ENCODE data around the gene SNRNP40. TPM values are rescaled to one million over a fixed set of nuclear protein-coding genes. Genes with fewer than 3 reads are reported as not detected.
A peak's percentile ranks its signal among the peaks of the same experiment; 100 is the strongest.

SNRNP40 gene
- total RNA-seq, 4 donors from 2014 or later: 20.2 to 154 (median 32.3) TPM

DNA sequence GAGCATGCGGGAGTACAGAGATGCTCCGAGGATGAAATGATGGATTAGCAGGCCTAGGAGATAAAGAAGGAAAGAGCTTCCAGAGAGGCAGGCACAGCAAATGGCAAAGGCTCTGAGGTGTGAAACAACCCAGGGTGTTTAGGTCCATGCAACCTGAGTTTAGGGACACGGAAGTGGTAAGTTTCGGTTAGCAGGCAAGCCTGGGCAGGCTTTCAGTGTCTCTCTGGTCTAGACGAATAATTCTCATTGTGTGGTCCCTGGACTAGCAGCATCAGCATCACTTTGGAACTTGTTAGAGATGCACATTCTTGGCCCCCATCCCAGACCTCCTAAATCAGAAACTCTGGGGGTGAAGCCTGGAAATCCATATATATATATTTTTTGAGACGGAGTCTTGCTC is 75.5 kb downstream of the SNRNP40 start:
- no peaks in the 10 kb centered on the region for H3K36me3 ChIP-seq
- TF ChIP-seq EP300 (IDR thresholded peaks at IDR 0.05; ENCODE audit: low read depth) (no peak), POLR2A (IDR thresholded peaks at IDR 0.05) (no peak), POLR2AphosphoS5 (IDR thresholded peaks at IDR 0.05) (no peak)
- TF ChIP-seq, protein P1, sequence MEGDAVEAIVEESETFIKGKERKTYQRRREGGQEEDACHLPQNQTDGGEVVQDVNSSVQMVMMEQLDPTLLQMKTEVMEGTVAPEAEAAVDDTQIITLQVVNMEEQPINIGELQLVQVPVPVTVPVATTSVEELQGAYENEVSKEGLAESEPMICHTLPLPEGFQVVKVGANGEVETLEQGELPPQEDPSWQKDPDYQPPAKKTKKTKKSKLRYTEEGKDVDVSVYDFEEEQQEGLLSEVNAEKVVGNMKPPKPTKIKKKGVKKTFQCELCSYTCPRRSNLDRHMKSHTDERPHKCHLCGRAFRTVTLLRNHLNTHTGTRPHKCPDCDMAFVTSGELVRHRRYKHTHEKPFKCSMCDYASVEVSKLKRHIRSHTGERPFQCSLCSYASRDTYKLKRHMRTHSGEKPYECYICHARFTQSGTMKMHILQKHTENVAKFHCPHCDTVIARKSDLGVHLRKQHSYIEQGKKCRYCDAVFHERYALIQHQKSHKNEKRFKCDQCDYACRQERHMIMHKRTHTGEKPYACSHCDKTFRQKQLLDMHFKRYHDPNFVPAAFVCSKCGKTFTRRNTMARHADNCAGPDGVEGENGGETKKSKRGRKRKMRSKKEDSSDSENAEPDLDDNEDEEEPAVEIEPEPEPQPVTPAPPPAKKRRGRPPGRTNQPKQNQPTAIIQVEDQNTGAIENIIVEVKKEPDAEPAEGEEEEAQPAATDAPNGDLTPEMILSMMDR (IDR thresholded peaks at IDR 0.05): no peak
- no peaks in the 10 kb centered on the region for H3K9me3 ChIP-seq
- DNase-seq: no peak
- 79% methylated on average over 6 of the region's 6 CpGs; no CpG with 5 or more reads in 1 of the 2 donors for WGBS, 2 donors (ENCODE audit: low coverage in 1 of 2)
- in situ Hi-C loops (cut with MboI; ENCODE audit: low pct_ligation_motif_present in 1 of 4, low pct_unique_long_range_greater_than_20kb in 1 of 4, low sequenced_read_pairs in 3 of 4): no loop called here
- no peak overlapping the region for H3K27ac ChIP-seq
- intact Hi-C loops (cut with DNase I; ENCODE audit: low total_unique reads): no loop called here
- no peaks in the 10 kb centered on the region for H3K27me3 ChIP-seq
- H3K4me3 ChIP-seq: no peak overlapping the region
- H3K4me1 ChIP-seq: peaks cover 0 to 18% (median 9%) of the 10 kb centered on the region in 4 donors

DNA sequence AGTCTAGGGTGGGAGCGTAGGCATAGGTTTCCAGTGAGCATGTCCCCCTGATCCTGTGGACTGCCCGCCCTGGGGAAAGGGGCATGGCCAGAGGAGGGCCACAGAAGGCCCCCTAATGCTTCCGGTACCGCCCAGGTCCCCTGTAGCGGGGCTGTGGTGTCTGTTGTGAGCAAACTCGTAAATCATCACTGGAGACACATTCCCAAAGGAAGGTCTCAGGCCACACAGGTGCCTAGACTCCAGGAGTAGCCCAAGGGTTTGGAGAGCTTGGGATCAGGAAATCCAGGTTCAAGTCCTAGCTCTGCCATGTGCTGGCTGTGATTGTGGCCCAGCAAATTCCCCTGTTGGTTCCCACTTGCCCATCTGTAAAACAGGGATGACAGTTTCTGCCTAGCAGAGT is 77.1 kb downstream of the SNRNP40 start:
- intact Hi-C loops (cut with DNase I; ENCODE audit: low total_unique reads) (no loop called here), in situ Hi-C loops (cut with MboI; ENCODE audit: low pct_ligation_motif_present in 1 of 4, low pct_unique_long_range_greater_than_20kb in 1 of 4, low sequenced_read_pairs in 3 of 4) (no loop called here)
- WGBS, 2 donors (ENCODE audit: low coverage in 1 of 2): 85% methylated on average over 6 of the region's 6 CpGs; no CpG with 5 or more reads in 1 of the 2 donors
- Histone ChIP-seq H3K36me3 (no peaks in the 10 kb centered on the region), H3K4me1 (peaks cover 0 to 18% (median 9%) of the 10 kb centered on the region in 4 donors), H3K27ac (no peak overlapping the region), H3K27me3 (no peaks in the 10 kb centered on the region), H3K4me3 (no peak overlapping the region), H3K9me3 (no peaks in the 10 kb centered on the region)
- TF ChIP-seq, protein P1 (IDR thresholded peaks at IDR 0.05): no peak
- TF ChIP-seq EP300 (IDR thresholded peaks at IDR 0.05; ENCODE audit: low read depth): no peak
- TF ChIP-seq POLR2A (IDR thresholded peaks at IDR 0.05): no peak
- no peak for TF ChIP-seq POLR2AphosphoS5 (IDR thresholded peaks at IDR 0.05)
- no peak for DNase-seq

DNA sequence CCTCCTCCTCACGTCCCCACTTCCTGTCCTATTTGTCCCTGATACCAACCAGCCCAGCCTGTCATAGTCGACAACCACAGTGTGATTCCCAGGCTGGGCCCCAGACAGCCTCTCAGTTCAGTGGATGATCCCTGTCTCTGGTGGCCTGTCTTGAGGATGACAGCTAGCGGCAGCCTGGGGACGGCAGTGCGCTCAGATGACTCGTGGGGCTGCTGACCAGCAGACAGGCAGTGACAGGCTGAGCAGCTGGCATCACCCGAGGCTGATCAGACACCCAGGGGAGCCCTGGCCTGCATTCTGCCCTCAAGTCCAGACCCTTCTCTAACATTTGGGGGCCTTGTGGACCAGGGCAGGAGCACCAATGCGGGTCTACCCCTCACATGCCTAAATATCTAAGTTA is 77.9 kb downstream of the SNRNP40 start:
- Histone ChIP-seq H3K27ac (no peak overlapping the region), H3K9me3 (no peaks in the 10 kb centered on the region), H3K4me1 (peaks cover 0 to 10% (median 5%) of the 10 kb centered on the region in 4 donors), H3K4me3 (no peak overlapping the region), H3K27me3 (no peaks in the 10 kb centered on the region), H3K36me3 (no peaks in the 10 kb centered on the region)
- no peak for DNase-seq
- TF ChIP-seq, protein P1 (IDR thresholded peaks at IDR 0.05): no peak
- TF ChIP-seq EP300 (IDR thresholded peaks at IDR 0.05; ENCODE audit: low read depth): no peak
- no peak for TF ChIP-seq POLR2AphosphoS5 (IDR thresholded peaks at IDR 0.05)
- TF ChIP-seq POLR2A (IDR thresholded peaks at IDR 0.05): no peak
- intact Hi-C loops (cut with DNase I; ENCODE audit: low total_unique reads): no loop called here
- in situ Hi-C loops (cut with MboI; ENCODE audit: low pct_ligation_motif_present in 1 of 4, low pct_unique_long_range_greater_than_20kb in 1 of 4, low sequenced_read_pairs in 3 of 4): no loop called here
- 92% methylated on average over 6 of the region's 8 CpGs; no CpG with 5 or more reads in 1 of the 2 donors for whole genome bisulfite sequencing, 2 donors (ENCODE audit: low coverage in 1 of 2)

DNA sequence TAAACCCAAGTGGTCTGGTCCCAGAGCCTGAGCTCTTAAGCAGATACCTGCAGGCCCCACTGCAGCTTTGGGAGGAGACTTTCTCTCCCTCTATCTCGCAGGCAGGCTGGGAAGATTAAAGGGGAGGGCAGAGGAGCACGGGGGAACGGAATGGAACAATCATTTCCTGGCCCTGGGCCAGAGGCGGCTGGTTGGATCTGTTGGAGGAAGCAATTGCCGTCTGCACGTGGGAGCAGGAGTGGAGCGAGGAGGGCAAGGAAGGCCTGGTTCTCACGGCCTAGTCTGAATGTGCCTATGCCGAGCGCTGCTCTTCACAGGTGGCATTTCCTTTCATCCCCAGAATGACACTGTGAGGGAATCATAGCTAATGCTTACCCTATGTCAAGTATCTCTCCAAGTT is 80.6 kb downstream of the SNRNP40 start:
- DNase-seq: peak; percentile 70
- TF ChIP-seq POLR2AphosphoS5 (IDR thresholded peaks at IDR 0.05): no peak
- no peak for TF ChIP-seq EP300 (IDR thresholded peaks at IDR 0.05; ENCODE audit: low read depth)
- TF ChIP-seq, protein P1 (IDR thresholded peaks at IDR 0.05): no peak
- TF ChIP-seq POLR2A (IDR thresholded peaks at IDR 0.05): no peak
- Histone ChIP-seq H3K9me3 (no peaks in the 10 kb centered on the region), H3K36me3 (no peaks in the 10 kb centered on the region), H3K4me1 (peaks cover 0 to 7% (median 3%) of the 10 kb centered on the region in 4 donors), H3K27me3 (no peaks in the 10 kb centered on the region), H3K27ac (no peak overlapping the region), H3K4me3 (no peak overlapping the region)
- in situ Hi-C loops (cut with MboI; ENCODE audit: low pct_ligation_motif_present in 1 of 4, low pct_unique_long_range_greater_than_20kb in 1 of 4, low sequenced_read_pairs in 3 of 4) (no loop called here), intact Hi-C loops (cut with DNase I; ENCODE audit: low total_unique reads) (no loop called here)
- 23 to 25% methylated on average over 6 to 10 of the region's 10 CpGs for WGBS, 2 donors (ENCODE audit: low coverage in 1 of 2)
